Measurements from ENCODE around the gene SBF2.

SBF2 gene

DNA sequence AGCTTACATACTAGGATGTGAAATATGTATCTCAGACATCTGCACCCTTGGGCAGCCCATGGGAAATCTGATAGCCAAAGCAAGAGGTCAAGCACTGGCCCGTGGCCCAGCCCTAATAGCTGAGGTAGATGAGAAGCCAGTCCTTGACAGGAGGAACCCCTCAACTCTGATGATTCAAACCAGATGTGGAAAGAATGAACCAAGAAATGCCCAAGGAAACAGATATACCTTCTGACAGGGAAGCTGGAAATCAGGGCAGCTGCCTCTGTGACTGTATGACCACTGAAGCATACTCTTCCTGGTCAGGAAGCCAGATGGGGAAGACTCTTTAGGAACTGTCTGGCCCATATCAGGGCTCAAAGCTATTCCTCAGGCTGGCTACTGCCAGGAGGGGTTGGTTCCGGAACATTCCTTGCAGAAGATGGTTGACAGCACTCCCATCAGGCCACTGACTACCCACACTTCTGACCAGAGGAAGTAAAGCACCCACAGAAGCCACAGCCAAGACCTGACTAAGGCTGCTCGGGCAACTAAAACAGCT, 506.0 kb downstream of the SBF2 start:
- DNase-seq = no peak

- no peak for DNase-seq
These were observed 506.8 kb downstream of the SBF2 start for GRCh38 chr11:9787260-9787659.

- no peak for DNase-seq
These were observed 509.3 kb downstream of the SBF2 start for GRCh38 chr11:9784602-9785315.

GRCh38 chr11:9783986-9784385, 510.0 kb downstream of the SBF2 start:
- no peak for DNase-seq

DNA sequence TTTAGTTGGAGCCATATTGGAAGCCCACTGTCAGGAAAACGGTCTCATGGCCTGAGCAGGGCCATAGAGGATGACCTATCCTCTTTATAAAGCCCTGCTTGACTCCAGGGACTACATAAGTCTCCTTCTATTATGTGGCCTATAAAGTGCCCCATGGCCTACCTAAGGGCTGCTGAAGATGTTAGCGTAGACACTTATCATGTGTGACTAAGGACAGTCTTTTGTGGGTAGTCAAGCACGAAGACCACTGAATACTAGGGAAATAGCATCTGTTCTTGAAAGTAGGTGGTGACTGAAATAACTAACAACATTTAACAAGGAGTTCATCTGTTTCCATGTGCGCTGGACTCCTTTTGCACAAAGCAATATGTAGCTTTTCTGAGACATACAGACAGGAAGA, 513.1 kb downstream of the SBF2 start:
- no peak for DNase-seq

GRCh38 chr11:9777525-9777924, 516.5 kb downstream of the SBF2 start:
- DNase-seq = no peak

GRCh38 chr11:9777066-9777465, 517.0 kb downstream of the SBF2 start:
- no peak for DNase-seq

GRCh38 chr11:9776203-9776602, 517.8 kb downstream of the SBF2 start:
- no peak for DNase-seq

DNA sequence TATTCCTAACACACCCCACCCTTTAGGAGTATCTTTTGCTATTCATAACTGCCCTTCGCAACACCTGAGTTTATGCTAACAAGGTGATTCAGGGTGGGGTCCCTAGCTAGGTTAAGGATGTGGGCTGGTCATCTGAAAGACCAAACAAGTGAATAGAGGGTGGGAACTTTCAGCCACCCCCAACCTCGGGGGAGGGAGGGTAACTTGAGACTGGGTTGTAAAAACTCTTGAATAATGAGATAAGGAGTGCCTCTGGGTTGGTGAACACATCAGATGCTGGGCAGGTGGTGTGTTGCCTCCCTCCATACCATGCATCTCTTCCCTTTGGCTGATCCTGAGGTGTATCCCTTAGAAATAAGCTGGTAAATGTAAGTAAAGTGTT, 518.6 kb downstream of the SBF2 start:
- no peak for DNase-seq

- no peak for DNase-seq
These were observed 519.2 kb downstream of the SBF2 start for GRCh38 chr11:9774591-9775397.

- DNase-seq = no peak
These were observed 519.9 kb downstream of the SBF2 start for GRCh38 chr11:9774109-9774508.

- no peak for DNase-seq
These were observed 520.5 kb downstream of the SBF2 start for GRCh38 chr11:9773524-9773923.

GRCh38 chr11:9772218-9772617, 521.8 kb downstream of the SBF2 start:
- DNase-seq = no peak

DNA sequence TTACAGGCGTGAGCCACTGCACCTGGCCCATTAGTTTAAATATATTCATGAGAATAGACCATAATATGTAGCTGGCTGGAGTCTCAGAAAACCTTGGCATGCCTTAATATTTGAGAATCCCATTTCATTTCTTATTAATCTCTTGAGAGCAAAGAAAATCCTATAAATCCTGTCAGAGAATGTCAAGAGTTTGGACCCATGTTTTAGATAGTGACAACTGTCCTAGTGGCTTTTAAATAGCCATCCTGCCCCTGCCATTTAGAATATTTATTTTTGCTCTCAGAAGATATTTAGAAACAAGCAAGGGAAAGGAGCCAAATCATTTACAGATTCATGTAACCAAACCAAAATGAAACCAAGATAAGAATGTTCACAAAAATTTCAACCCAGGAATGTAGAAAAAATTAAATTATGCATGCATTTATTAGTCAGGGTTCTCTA, 522.9 kb downstream of the SBF2 start:
- DNase-seq = no peak

DNA sequence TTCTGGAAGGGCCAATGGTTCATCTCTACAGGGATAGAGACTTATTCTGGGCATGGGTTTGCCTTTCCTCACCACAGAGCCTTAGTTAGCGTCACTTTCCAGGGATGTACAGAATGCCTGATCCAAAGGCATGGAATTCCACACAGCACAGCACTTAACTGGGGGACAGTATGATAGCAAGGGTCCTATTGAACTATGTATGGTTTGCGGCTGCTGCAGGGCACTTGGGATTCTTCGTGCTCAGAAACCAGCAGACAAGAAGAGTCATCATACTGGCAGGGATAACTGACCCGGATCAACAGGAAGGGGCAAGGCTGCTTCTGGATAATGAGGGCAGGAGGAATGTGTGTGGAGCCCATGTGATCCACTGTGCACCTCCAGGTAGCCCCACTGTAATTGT, 524.4 kb downstream of the SBF2 start:
- DNase-seq = no peak

DNA sequence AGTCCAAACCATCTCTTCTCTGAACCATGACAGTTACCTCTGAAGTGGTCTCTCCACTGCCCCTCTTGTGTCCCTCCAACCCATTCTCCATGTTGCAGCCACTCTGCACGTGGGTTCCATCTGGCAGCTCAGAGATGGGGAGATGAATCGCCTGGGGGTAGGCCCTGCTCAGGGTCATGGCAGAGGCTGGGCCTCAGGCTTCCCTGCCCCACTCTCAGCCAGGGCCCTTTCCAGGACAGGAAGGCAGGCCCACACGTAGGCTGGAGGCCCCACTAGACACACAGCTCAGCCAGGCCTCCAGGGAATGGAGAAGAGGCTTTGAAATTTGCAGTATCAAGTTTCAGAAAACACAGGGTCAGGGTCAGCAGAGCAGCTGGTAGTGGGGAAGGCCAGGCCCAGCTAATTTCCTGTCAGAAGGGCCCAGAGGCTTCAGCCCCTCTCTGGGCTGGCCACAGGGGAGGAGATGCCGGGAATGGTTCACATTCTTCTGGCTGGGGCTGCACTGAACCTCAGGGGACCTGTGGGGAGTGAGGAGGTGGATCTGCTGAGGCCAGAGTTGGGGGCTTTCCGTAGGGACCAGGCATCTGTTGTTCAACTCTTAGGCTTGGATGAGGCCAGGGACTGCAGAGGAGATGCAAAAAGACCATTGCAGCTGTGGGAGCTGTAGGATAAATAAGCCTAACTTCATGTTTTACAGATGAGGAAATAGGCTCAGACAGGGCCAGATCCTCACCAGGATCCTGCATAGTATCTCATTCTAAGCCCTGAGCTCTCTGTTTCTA, 528.5 kb downstream of the SBF2 start:
- no peak for DNase-seq

DNA sequence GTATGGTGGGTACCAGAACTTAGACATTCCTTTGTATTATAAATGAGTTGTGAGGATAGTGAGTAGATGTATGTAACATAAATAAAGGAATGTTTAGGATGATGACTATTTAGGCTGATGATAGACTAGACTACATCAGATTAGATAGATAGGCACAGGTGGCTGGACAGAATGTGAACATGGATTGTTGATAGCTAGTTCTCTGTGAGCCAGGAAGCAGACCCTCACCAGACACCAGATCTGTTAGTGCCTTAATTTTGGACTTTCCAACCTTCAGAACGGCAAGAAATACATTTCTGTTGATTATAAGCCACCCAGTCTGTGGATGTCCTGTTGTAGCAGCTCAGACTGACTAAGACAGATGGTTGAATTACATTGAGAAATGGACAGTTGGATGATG, 530.7 kb downstream of the SBF2 start:
- no peak for DNase-seq

DNA sequence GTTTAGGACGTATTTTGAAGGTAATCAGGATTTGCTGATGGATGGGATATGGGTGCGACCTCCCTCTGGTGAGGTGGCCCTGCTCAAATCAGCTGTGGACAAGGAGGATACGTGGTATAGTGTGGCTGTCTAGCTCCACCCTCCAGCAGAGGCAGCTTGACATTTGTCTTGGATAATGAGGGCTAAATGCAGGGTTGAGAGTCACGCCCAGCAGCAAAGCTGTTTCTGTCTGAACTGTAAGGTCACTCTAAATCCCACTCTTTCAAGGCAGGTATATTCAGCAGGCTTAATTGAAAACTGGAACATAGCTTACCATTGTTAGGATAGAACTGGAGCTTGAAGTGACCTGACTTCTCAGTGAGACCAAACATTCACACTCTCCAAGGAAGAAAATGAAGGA, 531.5 kb downstream of the SBF2 start:
- no peak for DNase-seq

GRCh38 chr11:9761441-9761945, 532.5 kb downstream of the SBF2 start:
- DNase-seq = no peak

DNA sequence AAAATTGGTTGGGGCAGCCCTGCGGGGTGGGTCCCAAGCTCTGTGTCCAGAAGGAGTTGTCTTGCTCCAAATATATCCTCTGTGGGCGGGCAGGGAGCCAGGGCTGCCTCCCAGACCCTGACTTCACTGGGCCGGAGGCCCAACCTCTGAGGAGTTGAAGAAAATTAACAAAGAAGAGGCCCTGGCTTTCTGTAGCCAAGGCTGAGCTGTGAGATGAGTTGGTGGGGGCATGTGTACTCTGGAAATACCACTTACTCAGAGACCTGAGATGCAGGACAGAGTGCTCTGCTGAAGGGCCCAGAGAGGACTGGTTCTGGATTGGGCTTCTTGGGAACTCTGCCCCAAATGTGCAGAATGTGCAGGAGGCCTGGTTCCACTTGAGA, 533.8 kb downstream of the SBF2 start:
- DNase-seq = no peak

DNA sequence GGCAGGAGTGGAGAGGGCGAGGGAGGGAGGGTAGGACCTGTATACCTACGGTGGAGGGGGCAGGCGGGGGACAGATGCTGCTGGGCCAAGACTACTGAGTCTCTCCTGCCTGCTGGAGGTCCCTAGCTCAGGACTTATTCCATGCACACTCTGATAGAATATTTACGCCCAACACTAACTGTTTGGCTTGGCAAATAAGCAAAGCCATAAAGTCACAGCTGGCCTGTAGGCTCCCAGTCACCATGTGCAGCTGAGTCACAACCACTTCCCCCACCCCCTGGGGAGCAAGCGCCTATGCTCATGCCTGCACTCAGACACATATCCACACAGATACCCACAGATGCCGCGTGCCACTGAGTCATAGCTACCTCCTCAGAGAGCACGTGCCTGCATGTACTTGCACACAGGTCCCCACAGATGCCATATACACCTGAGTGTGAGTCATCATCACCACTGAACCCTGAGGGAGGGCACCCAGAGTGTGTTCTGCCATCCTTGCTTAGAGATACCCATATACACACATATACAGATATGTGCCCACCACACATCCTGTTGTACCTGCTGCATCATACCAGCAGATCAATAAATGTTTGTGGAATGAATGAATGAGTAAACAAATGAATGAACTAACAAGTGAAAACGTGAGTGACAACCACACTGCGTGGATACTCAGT, 534.4 kb downstream of the SBF2 start:
- no peak for DNase-seq

- no peak for DNase-seq
These were observed 535.1 kb downstream of the SBF2 start for GRCh38 chr11:9758637-9759518.

Data from NCI-H748 treated with DMSO at 0.1 percent for 48 hours (cell line).